Measurements from ENCODE around the gene IL5RA.

The IL5RA gene

GRCh38 chr3:3069723-3070122, 40.5 kb downstream of the IL5RA start:
- no peak overlapping the region for H3K4me3 ChIP-seq (ENCODE audit: low read length)
- H3K27me3 ChIP-seq (ENCODE audit: insufficient read depth, low read length, poor library complexity): no peaks in the 10 kb centered on the region
- H2BK5ac ChIP-seq (ENCODE audit: low read length): no peak overlapping the region
- H3K18ac ChIP-seq (ENCODE audit: low read length): no peak overlapping the region
- no peak overlapping the region for H3K4me2 ChIP-seq (ENCODE audit: low read length)
- no peaks in the 10 kb centered on the region for H3K79me2 ChIP-seq (ENCODE audit: control insufficient read depth, insufficient read depth, low read length)
- no peak overlapping the region for H4K8ac ChIP-seq (ENCODE audit: low read depth, low read length)
- H2AK5ac ChIP-seq (ENCODE audit: low read length): no peak overlapping the region
- WGBS (ENCODE audit: extremely low coverage, insufficient coverage, low lambda C conversion rate): no CpG with 5 or more reads among the region's 5 CpGs
- H4K5ac ChIP-seq (ENCODE audit: low read length): no peak overlapping the region
- no peak overlapping the region for H3K4ac ChIP-seq (ENCODE audit: low read depth, low read length)
- H3K9ac ChIP-seq (ENCODE audit: low read length): no peak overlapping the region
- DNase-seq: no peak
- H3K27ac ChIP-seq (ENCODE audit: low read depth, low read length): no peak overlapping the region
- H3K23ac ChIP-seq (ENCODE audit: low read length): no peak overlapping the region
- H3K56ac ChIP-seq (ENCODE audit: low read length): no peak overlapping the region
- no peak overlapping the region for H2BK15ac ChIP-seq (replicated peaks; ENCODE audit: low read depth)
- no peak overlapping the region for H2BK120ac ChIP-seq (ENCODE audit: low read depth, low read length)
- H3K4me1 ChIP-seq (ENCODE audit: control insufficient read depth, low read depth, low read length): no peaks in the 10 kb centered on the region
- no peaks in the 10 kb centered on the region for H3K36me3 ChIP-seq (ENCODE audit: control insufficient read depth, insufficient read depth, low read length)
- no peaks in the 10 kb centered on the region for H3K79me1 ChIP-seq (ENCODE audit: low read length)

DNA sequence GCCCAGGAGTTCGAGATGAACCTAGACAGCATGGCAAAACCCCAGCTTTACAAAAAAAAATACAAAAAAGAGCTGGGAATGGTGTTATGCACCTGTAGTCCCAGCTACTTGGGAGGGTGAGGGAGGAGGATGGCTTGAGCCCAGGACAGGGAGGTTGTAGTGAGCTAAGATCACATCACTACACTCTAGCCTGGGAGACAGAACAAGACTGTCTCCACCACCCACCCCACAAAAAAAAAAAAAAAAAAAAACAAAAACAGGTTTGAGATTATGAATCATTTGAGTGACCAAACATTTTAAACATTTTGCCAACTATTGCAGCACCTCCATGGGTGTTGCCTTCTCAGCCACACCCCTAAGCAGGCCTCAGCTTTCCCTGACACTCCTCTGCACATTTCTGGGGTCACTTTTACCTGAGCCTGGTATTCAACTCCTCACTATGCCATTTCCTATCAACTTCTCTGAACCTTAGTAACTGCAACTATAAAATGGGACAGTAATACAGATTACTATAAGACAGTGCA, 41.8 kb downstream of the IL5RA start:
- Histone ChIP-seq H3K56ac (ENCODE audit: low read length) (no peak overlapping the region), H3K4me3 (ENCODE audit: low read length) (no peak overlapping the region), H3K4me2 (ENCODE audit: low read length) (no peak overlapping the region), H3K4ac (ENCODE audit: low read depth, low read length) (no peak overlapping the region), H3K27me3 (ENCODE audit: insufficient read depth, low read length, poor library complexity) (no peaks in the 10 kb centered on the region), H2BK5ac (ENCODE audit: low read length) (no peak overlapping the region), H3K4me1 (ENCODE audit: control insufficient read depth, low read depth, low read length) (no peaks in the 10 kb centered on the region), H2BK15ac (replicated peaks; ENCODE audit: low read depth) (no peak overlapping the region), H3K79me2 (ENCODE audit: control insufficient read depth, insufficient read depth, low read length) (no peaks in the 10 kb centered on the region), H3K18ac (ENCODE audit: low read length) (no peak overlapping the region), H3K27ac (ENCODE audit: low read depth, low read length) (no peak overlapping the region), H4K5ac (ENCODE audit: low read length) (no peak overlapping the region), H3K36me3 (ENCODE audit: control insufficient read depth, insufficient read depth, low read length) (no peaks in the 10 kb centered on the region), H3K79me1 (ENCODE audit: low read length) (no peaks in the 10 kb centered on the region), H2AK5ac (ENCODE audit: low read length) (no peak overlapping the region), H3K23ac (ENCODE audit: low read length) (no peak overlapping the region), H3K9ac (ENCODE audit: low read length) (no peak overlapping the region), H2BK120ac (ENCODE audit: low read depth, low read length) (no peak overlapping the region), H4K8ac (ENCODE audit: low read depth, low read length) (no peak overlapping the region)
- no peak for DNase-seq
- WGBS (ENCODE audit: extremely low coverage, insufficient coverage, low lambda C conversion rate): no CpG with 5 or more reads among the region's 1 CpG

- Histone ChIP-seq H4K5ac (ENCODE audit: low read length) (no peak overlapping the region), H3K4ac (ENCODE audit: low read depth, low read length) (no peak overlapping the region), H3K27ac (ENCODE audit: low read depth, low read length) (no peak overlapping the region), H3K79me1 (ENCODE audit: low read length) (no peaks in the 10 kb centered on the region), H3K9ac (ENCODE audit: low read length) (no peak overlapping the region), H3K27me3 (ENCODE audit: insufficient read depth, low read length, poor library complexity) (no peaks in the 10 kb centered on the region), H3K23ac (ENCODE audit: low read length) (no peak overlapping the region), H3K4me2 (ENCODE audit: low read length) (no peak overlapping the region), H3K56ac (ENCODE audit: low read length) (no peak overlapping the region), H2BK5ac (ENCODE audit: low read length) (no peak overlapping the region), H3K4me1 (ENCODE audit: control insufficient read depth, low read depth, low read length) (no peaks in the 10 kb centered on the region), H4K8ac (ENCODE audit: low read depth, low read length) (no peak overlapping the region), H2BK15ac (replicated peaks; ENCODE audit: low read depth) (no peak overlapping the region), H3K36me3 (ENCODE audit: control insufficient read depth, insufficient read depth, low read length) (no peaks in the 10 kb centered on the region), H3K4me3 (ENCODE audit: low read length) (no peak overlapping the region), H3K79me2 (ENCODE audit: control insufficient read depth, insufficient read depth, low read length) (no peaks in the 10 kb centered on the region), H2AK5ac (ENCODE audit: low read length) (no peak overlapping the region), H3K18ac (ENCODE audit: low read length) (no peak overlapping the region), H2BK120ac (ENCODE audit: low read depth, low read length) (no peak overlapping the region)
- no peak for DNase-seq
- no CpG with 5 or more reads among the region's 4 CpGs for WGBS (ENCODE audit: extremely low coverage, insufficient coverage, low lambda C conversion rate)
These were observed 43.3 kb downstream of the IL5RA start for GRCh38 chr3:3066910-3067309.

GRCh38 chr3:3066378-3066777, 43.8 kb downstream of the IL5RA start:
- no CpG with 5 or more reads among the region's 2 CpGs for WGBS (ENCODE audit: extremely low coverage, insufficient coverage, low lambda C conversion rate)

GRCh38 chr3:3065876-3066275, 44.3 kb downstream of the IL5RA start:
- Histone ChIP-seq H2BK5ac (ENCODE audit: low read length) (no peak overlapping the region), H2AK5ac (ENCODE audit: low read length) (no peak overlapping the region), H3K27ac (ENCODE audit: low read depth, low read length) (no peak overlapping the region), H3K4me1 (ENCODE audit: control insufficient read depth, low read depth, low read length) (peaks cover 3% of the 10 kb centered on the region), H4K8ac (ENCODE audit: low read depth, low read length) (no peak overlapping the region), H2BK120ac (ENCODE audit: low read depth, low read length) (no peak overlapping the region), H3K4me2 (ENCODE audit: low read length) (no peak overlapping the region), H2BK15ac (replicated peaks; ENCODE audit: low read depth) (no peak overlapping the region), H3K79me2 (ENCODE audit: control insufficient read depth, insufficient read depth, low read length) (no peaks in the 10 kb centered on the region), H3K4me3 (ENCODE audit: low read length) (no peak overlapping the region), H3K27me3 (ENCODE audit: insufficient read depth, low read length, poor library complexity) (no peaks in the 10 kb centered on the region), H3K56ac (ENCODE audit: low read length) (no peak overlapping the region), H3K9ac (ENCODE audit: low read length) (no peak overlapping the region), H3K36me3 (ENCODE audit: control insufficient read depth, insufficient read depth, low read length) (no peaks in the 10 kb centered on the region), H3K23ac (ENCODE audit: low read length) (no peak overlapping the region), H3K4ac (ENCODE audit: low read depth, low read length) (no peak overlapping the region), H3K79me1 (ENCODE audit: low read length) (no peaks in the 10 kb centered on the region), H4K5ac (ENCODE audit: low read length) (no peak overlapping the region), H3K18ac (ENCODE audit: low read length) (no peak overlapping the region)
- DNase-seq: peak; percentile 29
- no CpG with 5 or more reads among the region's 2 CpGs for WGBS (ENCODE audit: extremely low coverage, insufficient coverage, low lambda C conversion rate)

More at GRCh38 chr3:3066378-3066777, 43.8 kb downstream of the IL5RA start:
- Histone ChIP-seq H3K4me2 (ENCODE audit: low read length) (no peak overlapping the region), H3K18ac (ENCODE audit: low read length) (no peak overlapping the region), H3K56ac (ENCODE audit: low read length) (no peak overlapping the region), H3K4ac (ENCODE audit: low read depth, low read length) (no peak overlapping the region), H3K27ac (ENCODE audit: low read depth, low read length) (no peak overlapping the region), H3K79me1 (ENCODE audit: low read length) (no peaks in the 10 kb centered on the region), H3K23ac (ENCODE audit: low read length) (no peak overlapping the region), H3K9ac (ENCODE audit: low read length) (no peak overlapping the region), H4K5ac (ENCODE audit: low read length) (no peak overlapping the region), H3K4me3 (ENCODE audit: low read length) (no peak overlapping the region), H3K36me3 (ENCODE audit: control insufficient read depth, insufficient read depth, low read length) (no peaks in the 10 kb centered on the region), H2AK5ac (ENCODE audit: low read length) (no peak overlapping the region), H3K27me3 (ENCODE audit: insufficient read depth, low read length, poor library complexity) (no peaks in the 10 kb centered on the region), H3K79me2 (ENCODE audit: control insufficient read depth, insufficient read depth, low read length) (no peaks in the 10 kb centered on the region), H4K8ac (ENCODE audit: low read depth, low read length) (no peak overlapping the region), H2BK120ac (ENCODE audit: low read depth, low read length) (no peak overlapping the region), H2BK5ac (ENCODE audit: low read length) (no peak overlapping the region), H2BK15ac (replicated peaks; ENCODE audit: low read depth) (no peak overlapping the region), H3K4me1 (ENCODE audit: control insufficient read depth, low read depth, low read length) (no peaks in the 10 kb centered on the region)
- DNase-seq: peak; percentile 20

DNA sequence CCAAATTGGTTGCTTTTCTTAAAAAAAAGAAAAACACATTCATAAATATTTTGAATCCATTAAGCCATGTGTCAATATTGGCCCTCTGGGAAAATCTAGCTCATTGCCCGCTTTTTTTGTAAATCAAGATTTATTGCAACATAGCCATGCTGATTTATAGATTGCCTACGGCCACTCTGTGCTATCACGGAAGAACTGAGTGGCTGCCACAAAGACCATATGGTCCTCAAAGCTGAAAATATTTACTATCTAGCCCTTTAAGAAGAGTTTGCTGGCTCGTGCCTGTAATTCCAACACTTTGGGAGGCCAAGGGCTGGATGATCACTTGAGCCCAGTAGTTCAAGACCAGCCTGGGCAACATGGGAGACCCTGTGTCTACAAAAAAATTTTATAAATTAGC, 45.9 kb downstream of the IL5RA start:
- no peak for DNase-seq
- H3K4me1 ChIP-seq (ENCODE audit: control insufficient read depth, low read depth, low read length): peaks cover 4% of the 10 kb centered on the region

More for the DNA sequence above, 45.9 kb downstream of the IL5RA start:
- H3K27ac ChIP-seq (ENCODE audit: low read depth, low read length): no peak overlapping the region
- H3K56ac ChIP-seq (ENCODE audit: low read length): no peak overlapping the region
- H3K4me2 ChIP-seq (ENCODE audit: low read length): no peak overlapping the region
- WGBS (ENCODE audit: extremely low coverage, insufficient coverage, low lambda C conversion rate): no CpG with 5 or more reads among the region's 4 CpGs
- no peak overlapping the region for H2BK120ac ChIP-seq (ENCODE audit: low read depth, low read length)
- H2BK15ac ChIP-seq (replicated peaks; ENCODE audit: low read depth): no peak overlapping the region
- no peak overlapping the region for H4K8ac ChIP-seq (ENCODE audit: low read depth, low read length)
- no peaks in the 10 kb centered on the region for H3K79me2 ChIP-seq (ENCODE audit: control insufficient read depth, insufficient read depth, low read length)
- H3K4ac ChIP-seq (ENCODE audit: low read depth, low read length): no peak overlapping the region
- no peak overlapping the region for H2AK5ac ChIP-seq (ENCODE audit: low read length)
- H3K9ac ChIP-seq (ENCODE audit: low read length): no peak overlapping the region
- no peak overlapping the region for H3K23ac ChIP-seq (ENCODE audit: low read length)
- no peak overlapping the region for H2BK5ac ChIP-seq (ENCODE audit: low read length)
- no peaks in the 10 kb centered on the region for H3K36me3 ChIP-seq (ENCODE audit: control insufficient read depth, insufficient read depth, low read length)
- no peak overlapping the region for H3K4me3 ChIP-seq (ENCODE audit: low read length)
- H3K79me1 ChIP-seq (ENCODE audit: low read length): no peaks in the 10 kb centered on the region
- H3K18ac ChIP-seq (ENCODE audit: low read length): no peak overlapping the region
- no peak overlapping the region for H4K5ac ChIP-seq (ENCODE audit: low read length)
- H3K27me3 ChIP-seq (ENCODE audit: insufficient read depth, low read length, poor library complexity): no peaks in the 10 kb centered on the region

Data from mesendoderm (in vitro differentiated cells).